Ascending aorta (tissue), 2 donors: ENCODE results near the gene LCNL1. TPM values are rescaled to one million over a fixed set of nuclear protein-coding genes. Genes with fewer than 3 reads are reported as not detected.
A peak's percentile ranks its signal among the peaks of the same experiment; 100 is the strongest.

ENCODE experiments used
- DNase-seq, 2 donors: peaks; one replicate each; pipeline ENCODE4 v3.0.0-alpha.2; 2019; ENCODE audit warnings: low spot score in 2 of 2
- H3K27ac ChIP-seq, 2 donors: fragments of 200-600 bp; sonication (generic); one replicate each; pipeline ENCODE4 v1.5.1; 2016 to 2017; ENCODE audit warnings: mild to moderate bottlenecking in 1 of 2
- H3K27me3 ChIP-seq: fragments of 200-600 bp; sonication (generic); one replicate; pipeline ENCODE4 v1.5.1; 2017
- H3K36me3 ChIP-seq, 2 donors: fragments of 200-600 bp; sonication (generic); one replicate each; pipeline ENCODE4 v1.5.1; 2016
- H3K4me1 ChIP-seq, 2 donors: fragments of 200-600 bp; sonication (generic); one replicate each; pipeline ENCODE4 v1.5.1; 2016 to 2017; ENCODE audit warnings: mild to moderate bottlenecking in 1 of 2
- H3K4me3 ChIP-seq, 2 donors: fragments of 200-600 bp; sonication (generic); one replicate each; pipeline ENCODE4 v1.5.1; 2016 to 2017; ENCODE audit warnings: mild to moderate bottlenecking in 1 of 2
- H3K9me3 ChIP-seq, 2 donors: fragments of 200-600 bp; sonication (generic); one replicate each; pipeline ENCODE4 v1.5.1; 2016
- CTCF ChIP-seq, 3 experiments: fragments of 200-600 bp in 2 of 3; fragments of 450-650 bp in 1 of 3; sonication (generic) in 2 of 3; IDR thresholded peaks; one replicate each; pipeline ENCODE4 v1.5.1; 2016 to 2019; ENCODE audit warnings: antibody characterized with exemption in 3 of 3, mild to moderate bottlenecking in 1 of 3, moderate library complexity in 1 of 3
- intact Hi-C: fragments of 100-400 bp; cut with DNase I; formaldehyde crosslinking; loops from one replicate; pipeline ENCODE4 v1.15.1; 2023
- total RNA-seq: library from RNA; depleted of rRNA; stranded (reverse); fragments of >200 nt; gene quantifications from one replicate; pipeline ENCODE4 v1.1.0, GENCODE V29; 2016

Gene LCNL1
- total RNA-seq, 1 donor from 2014 or later, result not detected

GRCh38 chr9:136945333-136946227 is 37.2 kb upstream of the LCNL1 start:
- no peaks in the 10 kb centered on the region for H3K9me3 ChIP-seq
- no peak overlapping the region for H3K27ac ChIP-seq
- no peak overlapping the region for H3K4me3 ChIP-seq
- peaks cover 6 to 23% of the 10 kb centered on the region in 2 donors for H3K4me1 ChIP-seq
- no peak for TF ChIP-seq CTCF (IDR thresholded peaks at IDR 0.05)
- H3K27me3 ChIP-seq, result no peaks in the 10 kb centered on the region
- intact Hi-C loops, result loop anchor here (2.0 kb wide), 1 partner anchor 97 kb away; the partner anchor contains the start of gene PHPT1
- H3K36me3 ChIP-seq, result peaks cover 23 to 26% of the 10 kb centered on the region in 2 donors
- DNase-seq, result no peak

- H3K4me1 ChIP-seq, result peaks cover 6 to 25% of the 10 kb centered on the region in 2 donors
- H3K27me3 ChIP-seq, result no peaks in the 10 kb centered on the region
- peaks cover 15 to 17% of the 10 kb centered on the region in 2 donors for H3K36me3 ChIP-seq
- no peak overlapping the region for H3K4me3 ChIP-seq
- DNase-seq, result no peak
- TF ChIP-seq CTCF (IDR thresholded peaks at IDR 0.05), result no peak
- intact Hi-C loops, result no loop called here
- no peaks in the 10 kb centered on the region for H3K9me3 ChIP-seq
- no peak overlapping the region for H3K27ac ChIP-seq
Measured at GRCh38 chr9:136946228-136947027, 36.4 kb upstream of the LCNL1 start.

GRCh38 chr9:136947028-136947891 is 35.5 kb upstream of the LCNL1 start:
- DNase-seq, result no peak
- Histone ChIP-seq H3K4me3 (no peak overlapping the region), H3K27me3 (no peaks in the 10 kb centered on the region), H3K27ac (peak overlapping the region in 1 of 2 donors; percentile 12), H3K4me1 (peaks cover 6 to 25% of the 10 kb centered on the region in 2 donors), H3K9me3 (no peaks in the 10 kb centered on the region), H3K36me3 (peaks cover 7 to 9% of the 10 kb centered on the region in 2 donors)
- intact Hi-C loops, result no loop called here
- no peak for TF ChIP-seq CTCF (IDR thresholded peaks at IDR 0.05)

GRCh38 chr9:136947955-136948510 is 34.8 kb upstream of the LCNL1 start:
- Histone ChIP-seq H3K36me3 (peaks cover 0 to 1% of the 10 kb centered on the region in 2 donors), H3K27ac (peak overlapping the region in 1 of 2 donors; percentile 12), H3K9me3 (no peaks in the 10 kb centered on the region), H3K4me1 (peaks cover 5 to 19% of the 10 kb centered on the region in 2 donors), H3K27me3 (no peaks in the 10 kb centered on the region), H3K4me3 (no peak overlapping the region)
- intact Hi-C loops, result loop anchor here (2.0 kb wide), 1 partner anchor 81 kb away; the partner anchor contains the start of gene ABCA2
- DNase-seq, result no peak
- peak in 1 of 3 experiments; percentile 52 for TF ChIP-seq CTCF (IDR thresholded peaks at IDR 0.05)
